Right cardiac atrium (tissue), 5 donors: ENCODE data around the gene WWP2. TPM values are rescaled to one million over a fixed set of nuclear protein-coding genes. Genes with fewer than 3 reads are reported as not detected.

Source experiments
- ATAC-seq, 2 donors: fragments of 200-7000 bp; cut with Tn5 transposase; one replicate each; pipeline versions ENCODE4 v1.8.0 to v1.9.1; 2020; ENCODE audit warnings: moderate library complexity in 2 of 2, mild to moderate bottlenecking in 1 of 2
- DNase-seq, 3 donors: peaks; one replicate each; pipeline ENCODE4 v3.0.0-alpha.2; 2020
- H3K27ac ChIP-seq: one replicate; pipeline ENCODE4 v1.5.1; 2013; ENCODE audit warnings: mild to moderate bottlenecking, low read length, control low read depth, moderate library complexity
- H3K27me3 ChIP-seq: one replicate; pipeline ENCODE4 v1.6.1; 2013; ENCODE audit not compliant: control insufficient read depth, insufficient read depth
- H3K4me1 ChIP-seq: one replicate; pipeline ENCODE4 v1.6.1; 2013; ENCODE audit warnings: low read length; ENCODE audit not compliant: control insufficient read depth, insufficient read depth
- H3K4me3 ChIP-seq: one replicate; pipeline ENCODE4 v1.5.1; 2013; ENCODE audit warnings: low read length, control low read depth
- H3K9me3 ChIP-seq: one replicate; pipeline ENCODE4 v1.6.1; 2013; ENCODE audit warnings: low read length; ENCODE audit not compliant: control insufficient read depth
- WGBS: extraction: QIAGEN DNeasy Blood & Tissue Kit; methylation state at CpG from one replicate; pipeline ENCODE4 v1.1.7; 2013; 5-methylcytosine and 5-hydroxymethylcytosine counted together
- intact Hi-C, 4 donors: fragments of 100-400 bp; cut with DNase I; formaldehyde crosslinking; loops; one replicate each; pipeline versions ENCODE4 v1.11.0 to v1.14.0; 2022 to 2023
- polyA plus RNA-seq: library from polyadenylated mRNA; stranded (reverse); fragments of 200-250 nt; gene quantifications from one replicate; pipeline ENCODE4 v1.2.3, GENCODE V29; 2013
- total RNA-seq, 4 donors: library from RNA; stranded (reverse); fragmentation: NEBNext Ultra II Directional; extraction: Animal tissue kit (Norgen Biotek cat#: 25700); gene quantifications; one replicate each; pipeline ENCODE4 v1.2.1, GENCODE V29; 2021
- donor health status: healthy with polysubstance abuse.
- donor health status: DM: no; HTN: yes; CAD: no.
- donor health status: DM: no; HTN: no; CAD: no.
- donor health status: DM: no; HTN: yes; CAD: no; lungs with severe emphysema.
- donor health status: DM: yes; HTN: yes; CAD: no.

Gene WWP2
- total and polyA plus RNA-seq, 5 donors, result 11.0 to 24.6 (median 18.5) TPM

DNA sequence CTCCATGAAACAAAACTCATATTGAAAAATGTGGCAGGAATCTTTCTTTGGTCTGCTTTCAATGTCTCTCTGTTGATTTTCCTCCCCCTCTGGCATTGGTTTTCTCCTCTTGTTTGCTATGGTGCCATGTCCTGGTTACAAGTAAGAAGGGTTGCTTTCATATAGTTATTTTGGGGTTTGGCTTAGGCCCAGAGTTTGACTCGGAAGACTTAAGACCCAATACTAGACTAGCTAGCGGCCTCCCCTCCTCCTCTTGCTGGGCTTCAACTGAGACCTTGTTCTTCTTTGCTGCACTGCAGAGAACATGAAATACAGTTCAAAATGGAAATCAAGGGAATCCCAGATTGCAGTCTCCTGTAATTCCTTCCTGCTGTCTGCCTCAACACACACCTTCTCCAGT lies 159.0 kb downstream of the WWP2 start:
- ATAC-seq (no peak), DNase-seq (no peak)
- Histone ChIP-seq H3K9me3 (no peaks in the 10 kb centered on the region), H3K27me3 (no peaks in the 10 kb centered on the region), H3K4me1 (peaks cover 6% of the 10 kb centered on the region), H3K4me3 (no peak overlapping the region), H3K27ac (no peak overlapping the region)
- intact Hi-C loops, result no loop called here
- 51% methylated on average over 2 of the region's 2 CpGs for WGBS

DNA sequence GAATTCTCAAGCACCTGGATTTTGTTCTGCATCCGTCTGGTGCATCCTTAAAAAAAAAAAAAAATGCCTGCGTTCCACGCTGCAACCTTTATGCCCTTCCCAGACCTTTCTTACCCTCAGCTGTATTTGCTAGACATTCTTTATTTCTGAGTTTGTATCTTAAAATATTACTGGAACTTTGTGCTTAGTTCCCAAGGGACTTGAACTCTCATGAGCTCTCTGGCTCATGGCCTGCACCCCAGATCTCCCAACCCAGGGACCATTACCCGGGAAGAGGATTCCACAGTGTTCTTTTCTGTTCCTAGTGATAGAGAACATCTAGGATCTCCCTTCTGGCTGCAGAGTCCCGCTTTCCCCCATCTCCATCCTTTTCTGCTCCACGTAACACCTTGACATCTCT lies 160.1 kb downstream of the WWP2 start:
- Histone ChIP-seq H3K9me3 (no peaks in the 10 kb centered on the region), H3K4me1 (peaks cover 9% of the 10 kb centered on the region), H3K27ac (no peak overlapping the region), H3K4me3 (no peak overlapping the region), H3K27me3 (no peaks in the 10 kb centered on the region)
- intact Hi-C loops, result no loop called here
- 82% methylated on average over 6 of the region's 6 CpGs for WGBS
- DNase-seq (no peak), ATAC-seq (no peak)

DNA sequence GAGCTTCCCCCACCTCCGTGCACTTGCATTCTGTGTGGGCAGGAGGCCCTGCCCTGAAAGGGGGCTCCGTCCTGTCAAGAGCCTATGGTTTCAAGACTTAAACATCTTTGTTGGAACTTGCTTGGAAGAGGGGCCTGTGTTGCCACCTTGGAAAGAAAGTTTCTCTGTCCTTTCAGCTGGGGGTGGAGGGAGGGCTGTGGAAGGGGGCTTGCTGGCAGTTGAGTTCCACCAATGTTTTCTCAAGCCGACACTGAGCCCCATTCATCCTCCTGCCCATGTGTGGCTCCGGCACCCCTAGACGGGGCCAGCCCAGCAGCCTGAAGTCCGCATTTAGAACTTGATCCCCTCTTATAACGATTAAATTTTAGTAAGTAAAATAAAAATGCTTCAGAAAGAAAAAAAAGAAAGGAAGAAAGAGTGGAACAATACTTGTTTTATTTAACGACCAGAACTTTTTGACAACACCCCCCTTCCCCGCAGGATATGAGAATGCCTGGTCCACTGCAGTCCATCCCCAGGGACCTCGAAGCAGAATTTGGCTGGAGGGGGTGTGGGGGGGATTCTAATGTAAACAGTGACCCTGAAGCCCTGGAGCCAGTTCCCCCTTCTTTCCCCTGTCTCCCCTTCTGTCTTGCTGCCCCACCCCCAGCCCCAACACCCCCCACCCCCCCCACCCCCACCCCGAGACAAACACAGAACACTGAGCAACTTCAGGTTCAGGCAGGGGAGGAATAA lies 162.1 kb downstream of the WWP2 start:
- no peak overlapping the region for H3K4me3 ChIP-seq
- H3K9me3 ChIP-seq, result no peaks in the 10 kb centered on the region
- H3K4me1 ChIP-seq, result peaks cover 9% of the 10 kb centered on the region
- peak in 1 of 2 donors; percentile 24 for ATAC-seq
- peak overlapping the region; percentile 82 for H3K27ac ChIP-seq
- intact Hi-C loops, result no loop called here
- WGBS, result 54% methylated on average over 11 of the region's 11 CpGs
- H3K27me3 ChIP-seq, result no peaks in the 10 kb centered on the region
- no peak for DNase-seq

DNA sequence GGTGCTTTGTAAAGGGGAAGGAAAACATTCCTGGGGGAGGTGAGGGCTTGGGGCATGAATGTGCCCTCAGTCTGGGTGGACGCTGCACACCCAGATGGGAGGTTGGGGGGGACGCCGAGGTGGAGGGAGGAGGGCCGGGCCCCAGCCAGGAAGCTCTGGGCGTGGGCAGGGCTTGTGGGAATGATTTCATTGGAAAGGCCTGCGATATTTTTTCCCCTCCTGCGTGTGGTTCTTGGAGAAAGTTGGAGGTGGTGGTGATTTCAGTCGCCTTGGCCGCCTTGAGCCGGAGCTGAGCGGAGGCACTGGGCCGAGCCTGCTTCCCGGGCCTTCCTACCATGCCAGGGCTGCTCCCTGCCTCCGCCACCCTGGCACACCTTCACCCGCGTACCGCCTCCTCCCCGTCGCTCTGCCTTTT lies 162.7 kb downstream of the WWP2 start:
- Histone ChIP-seq H3K27me3 (no peaks in the 10 kb centered on the region), H3K4me3 (peak overlapping the region; percentile 12), H3K27ac (peak overlapping the region; percentile 77), H3K9me3 (no peaks in the 10 kb centered on the region), H3K4me1 (peaks cover 9% of the 10 kb centered on the region)
- intact Hi-C loops, result loop anchor here in 1 of 4 donors (5.0 kb wide), 1 partner anchor 37 kb away; no protein-coding TSS in a partner anchor
- DNase-seq, result peak; percentile 84 to 92 (median 92)
- 31% methylated on average over 19 of the region's 19 CpGs for WGBS
- peak; percentile 89 to 94 for ATAC-seq

DNA sequence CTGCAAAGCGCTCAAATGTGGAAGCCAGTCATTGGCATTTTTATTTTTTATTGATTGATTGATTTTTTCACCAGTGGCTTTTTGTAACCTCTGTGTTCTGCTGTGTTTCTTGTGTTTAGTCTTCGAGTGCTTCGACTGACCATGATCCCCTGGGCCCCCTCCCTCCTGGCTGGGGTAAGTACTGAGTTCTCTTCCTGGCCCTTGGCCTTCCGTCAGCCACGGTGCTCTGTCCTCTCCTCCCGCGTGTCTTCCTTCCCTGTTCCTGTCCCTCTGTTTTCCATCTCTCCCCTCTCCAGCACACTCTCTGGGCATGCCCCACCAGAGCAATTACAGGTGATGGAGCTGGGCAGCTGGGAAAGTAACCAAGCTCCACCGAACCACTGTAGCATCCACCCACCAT lies 163.2 kb downstream of the WWP2 start:
- peak in 1 of 2 donors; percentile 6 for ATAC-seq
- 41% methylated on average over 8 of the region's 8 CpGs for WGBS
- DNase-seq, result no peak
- intact Hi-C loops, result loop anchor here in 1 of 4 donors (5.0 kb wide), 1 partner anchor 38 kb away; no protein-coding TSS in a partner anchor
- Histone ChIP-seq H3K27me3 (no peaks in the 10 kb centered on the region), H3K4me3 (peak overlapping the region; percentile 12), H3K27ac (peak overlapping the region; percentile 77), H3K4me1 (peaks cover 9% of the 10 kb centered on the region), H3K9me3 (no peaks in the 10 kb centered on the region)

DNA sequence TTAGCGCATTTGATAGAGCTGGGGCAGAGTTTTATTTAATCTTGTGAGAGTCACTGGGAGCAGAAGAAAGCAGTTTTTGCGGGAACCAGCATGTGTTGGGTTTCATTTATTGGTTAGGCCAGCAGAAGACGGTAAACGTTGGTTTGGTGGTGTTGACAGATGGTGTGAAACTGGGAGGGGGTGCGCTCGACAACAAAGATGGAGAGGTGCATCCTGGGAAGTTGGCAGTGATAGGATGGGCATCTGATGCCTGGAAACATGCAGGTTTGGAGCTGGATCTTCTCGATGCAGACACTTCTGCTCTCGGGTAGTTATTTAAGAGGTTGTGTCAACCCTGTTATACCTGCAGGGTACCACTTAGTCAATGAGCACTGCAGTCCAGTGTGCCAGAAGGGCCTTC lies 164.1 kb downstream of the WWP2 start:
- H3K27ac ChIP-seq, result no peak overlapping the region
- no peak for DNase-seq
- H3K4me1 ChIP-seq, result peaks cover 9% of the 10 kb centered on the region
- no peaks in the 10 kb centered on the region for H3K9me3 ChIP-seq
- intact Hi-C loops, result loop anchor here in 1 of 4 donors (5.0 kb wide), 1 partner anchor 39 kb away; no protein-coding TSS in a partner anchor
- no peak overlapping the region for H3K4me3 ChIP-seq
- 85% methylated on average over 8 of the region's 8 CpGs for WGBS
- ATAC-seq, result no peak
- H3K27me3 ChIP-seq, result no peaks in the 10 kb centered on the region

DNA sequence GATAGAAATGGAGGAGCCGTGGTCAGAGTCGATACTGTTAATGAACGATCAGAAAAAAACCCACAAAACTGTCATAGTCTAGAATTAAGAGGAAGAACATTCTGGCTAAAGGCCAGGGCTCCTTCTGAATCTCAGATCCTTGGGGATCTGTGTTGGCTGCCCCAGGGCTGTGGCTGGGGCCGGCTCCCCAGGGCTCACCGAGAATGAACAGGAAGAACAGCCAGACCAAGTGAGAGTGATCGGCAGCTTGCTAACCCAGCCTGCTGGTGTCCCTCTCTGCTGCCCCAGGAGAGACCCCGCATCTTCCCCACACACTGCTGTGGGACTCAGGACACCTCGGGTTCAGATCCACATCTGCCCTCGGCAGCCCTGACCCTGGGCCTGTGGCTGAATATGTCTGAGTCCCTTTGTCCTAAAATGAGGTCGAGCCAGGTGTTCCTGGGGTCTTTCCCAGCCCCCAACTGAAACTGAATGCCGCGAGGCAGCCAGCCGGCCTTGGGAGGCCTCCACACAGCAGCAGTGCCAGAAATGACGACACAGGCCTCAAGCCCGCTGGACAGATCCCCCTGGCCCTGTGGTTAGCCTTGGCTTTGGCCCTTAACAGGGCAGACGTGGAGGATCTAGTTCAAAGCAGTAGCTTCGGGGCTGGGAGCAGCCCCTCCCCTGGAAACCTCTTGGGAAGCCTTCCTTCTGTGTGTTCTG lies 165.1 kb downstream of the WWP2 start:
- WGBS, result 47% methylated on average over 17 of the region's 17 CpGs
- H3K27me3 ChIP-seq, result no peaks in the 10 kb centered on the region
- no peaks in the 10 kb centered on the region for H3K9me3 ChIP-seq
- intact Hi-C loops, result loop anchor here in 1 of 4 donors (5.0 kb wide), 1 partner anchor 40 kb away; no protein-coding TSS in a partner anchor
- H3K4me1 ChIP-seq, result peaks cover 9% of the 10 kb centered on the region
- H3K27ac ChIP-seq, result peak overlapping the region; percentile 28
- ATAC-seq (peak; percentile 68 to 79), DNase-seq (peak; percentile 86 to 91 (median 88))
- H3K4me3 ChIP-seq, result no peak overlapping the region

DNA sequence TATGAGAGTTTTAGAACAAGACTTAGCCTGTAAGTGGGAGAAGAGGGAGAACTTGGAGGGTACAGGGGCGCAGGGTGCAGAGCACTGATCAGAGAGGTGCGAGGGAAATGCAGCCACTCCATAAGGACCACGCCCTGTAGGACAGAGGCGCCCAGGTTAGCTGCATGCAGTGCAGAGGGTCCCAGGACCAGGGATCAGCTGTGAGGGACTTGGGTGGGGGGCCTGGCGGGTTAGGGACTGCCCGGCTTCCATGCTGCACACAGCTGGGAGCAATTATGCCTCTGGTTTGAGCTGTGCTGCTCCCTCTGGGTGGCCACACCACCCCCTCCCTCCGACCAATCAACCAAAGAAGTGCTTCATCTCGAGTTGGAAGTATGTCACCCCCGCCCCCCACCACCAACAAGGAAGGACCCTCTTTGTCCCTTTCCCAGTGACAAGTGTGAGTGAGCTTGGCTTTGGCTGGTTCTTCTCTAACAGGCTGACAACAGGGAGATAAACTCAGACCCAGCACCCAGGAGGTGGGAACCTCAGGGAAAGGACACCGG lies 166.8 kb downstream of the WWP2 start:
- Histone ChIP-seq H3K9me3 (no peaks in the 10 kb centered on the region), H3K27me3 (no peaks in the 10 kb centered on the region), H3K4me1 (peaks cover 9% of the 10 kb centered on the region), H3K27ac (no peak overlapping the region), H3K4me3 (no peak overlapping the region)
- no peak for DNase-seq
- intact Hi-C loops, result loop anchor here in 1 of 4 donors (2.0 to 5.0 kb wide), 2 partner anchors 42 to 132 kb away; no protein-coding TSS in a partner anchor
- ATAC-seq, result no peak
- WGBS, result 91% methylated on average over 10 of the region's 10 CpGs

DNA sequence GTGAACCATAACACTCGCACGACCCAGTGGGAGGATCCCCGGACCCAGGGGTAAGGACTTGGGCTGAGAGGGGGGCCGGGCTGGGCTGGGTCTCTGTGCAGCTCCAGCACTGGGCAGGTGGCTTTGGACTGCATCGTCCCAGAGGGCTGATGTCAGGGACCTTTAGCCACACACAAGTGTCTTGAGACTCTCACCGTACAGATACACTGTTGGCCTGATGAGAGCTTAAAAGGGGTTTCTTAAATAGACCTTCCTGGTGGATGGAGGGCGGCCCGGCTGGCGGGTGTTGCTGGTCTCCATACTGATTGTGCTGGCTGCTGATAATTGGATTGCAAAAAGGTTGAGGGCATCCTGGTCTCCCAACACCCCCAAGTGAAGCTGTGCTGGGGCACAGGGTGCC lies 167.3 kb downstream of the WWP2 start:
- no peak overlapping the region for H3K4me3 ChIP-seq
- no peaks in the 10 kb centered on the region for H3K9me3 ChIP-seq
- no peak for ATAC-seq
- intact Hi-C loops, result loop anchor here in 1 of 4 donors (2.0 to 5.0 kb wide), 2 partner anchors 42 to 133 kb away; no protein-coding TSS in a partner anchor
- no peak overlapping the region for H3K27ac ChIP-seq
- no peak for DNase-seq
- 92% methylated on average over 9 of the region's 9 CpGs for WGBS
- H3K27me3 ChIP-seq, result no peaks in the 10 kb centered on the region
- peaks cover 7% of the 10 kb centered on the region for H3K4me1 ChIP-seq

DNA sequence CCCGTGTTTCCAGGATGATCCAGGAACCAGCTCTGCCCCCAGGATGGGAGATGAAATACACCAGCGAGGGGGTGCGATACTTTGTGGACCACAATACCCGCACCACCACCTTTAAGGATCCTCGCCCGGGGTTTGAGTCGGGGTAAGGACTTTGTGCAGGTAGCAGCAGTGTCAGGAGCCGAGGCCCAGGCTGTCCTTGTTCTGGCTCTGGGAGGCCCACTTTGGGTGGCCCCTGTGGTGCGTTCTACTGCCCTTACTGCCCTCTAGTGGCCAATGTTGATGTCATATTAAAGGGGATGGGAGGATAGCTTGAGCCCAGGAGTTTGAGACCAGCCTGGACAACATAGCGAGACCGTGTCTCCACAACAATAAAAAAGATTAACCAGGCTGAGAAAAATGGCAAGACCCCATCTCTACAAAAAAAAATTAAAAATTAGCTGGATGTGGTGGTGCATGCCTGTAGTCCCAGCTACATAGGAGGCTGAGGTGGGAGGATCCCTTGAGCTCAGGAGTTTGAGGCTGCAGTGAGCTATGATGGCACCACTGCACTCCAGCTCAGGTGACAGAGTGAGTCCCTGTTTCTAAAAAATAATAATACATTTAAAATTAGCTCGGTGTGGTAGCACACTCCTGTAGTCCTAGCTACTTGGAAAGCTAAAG lies 168.1 kb downstream of the WWP2 start:
- Histone ChIP-seq H3K27ac (no peak overlapping the region), H3K27me3 (no peaks in the 10 kb centered on the region), H3K4me3 (no peak overlapping the region), H3K9me3 (no peaks in the 10 kb centered on the region), H3K4me1 (peaks cover 6% of the 10 kb centered on the region)
- peak; percentile 51 to 78 (median 76) for DNase-seq
- peak; percentile 66 to 76 for ATAC-seq
- 67% methylated on average over 12 of the region's 12 CpGs for WGBS
- intact Hi-C loops, result loop anchor here in 3 of 4 donors (2.0 to 5.0 kb wide), 2 partner anchors 133 kb away; no protein-coding TSS in a partner anchor
